ENCODE data around the gene CSH2.

Gene CSH2

DNA sequence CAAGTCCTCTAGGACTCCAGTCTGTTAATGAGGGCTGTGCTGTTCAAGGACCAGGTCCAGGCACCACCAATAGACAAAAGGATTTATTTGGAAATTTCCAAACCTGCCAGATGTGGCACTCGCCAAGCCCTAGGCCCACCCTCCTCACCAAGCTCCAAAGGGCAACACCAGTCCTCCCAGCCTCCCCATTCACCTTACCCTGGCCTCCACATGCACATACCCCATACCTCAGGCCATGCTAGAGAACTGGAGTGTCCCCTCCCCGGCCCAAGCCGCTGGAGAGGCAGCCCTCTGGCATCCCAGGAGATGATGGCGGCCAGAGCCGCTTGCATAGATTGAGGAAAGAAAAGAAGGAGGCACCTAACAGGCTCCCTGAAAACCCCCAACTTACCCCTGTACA is 41.5 kb downstream of the CSH2 start:
- no peaks in the 10 kb centered on the region for H3K9me3 ChIP-seq (replicated peaks in 1 of 2; ENCODE audit: control insufficient read depth in 2 of 2, insufficient read depth in 1 of 2, low read depth in 1 of 2, low read length in 2 of 2)
- H4K91ac ChIP-seq (ENCODE audit: low read depth, low read length, poor library complexity), result no peak overlapping the region
- DNase-seq (ENCODE audit: low spot score), result no peak
- H4K8ac ChIP-seq (ENCODE audit: low read depth, low read length), result no peak overlapping the region
- no peak overlapping the region for H3K23ac ChIP-seq (ENCODE audit: low read depth, low read length, poor library complexity)
- no peak overlapping the region for H2AK5ac ChIP-seq (ENCODE audit: low read depth, low read length)
- no peak overlapping the region for H3K18ac ChIP-seq (ENCODE audit: low read length)
- H3K27me3 ChIP-seq (ENCODE audit: control insufficient read depth in 3 of 3, insufficient read depth in 3 of 3, low read depth in 1 of 3, low read length in 3 of 3), result no peaks in the 10 kb centered on the region
- H2BK12ac ChIP-seq (ENCODE audit: low read length), result no peak overlapping the region
- WGBS, 2 donors (ENCODE audit: extremely low coverage in 2 of 2, insufficient read length in 2 of 2, insufficient replicate concordance in 1 of 2), result no CpG with 5 or more reads among the region's 5 CpGs
- peaks cover 6% of the 10 kb centered on the region in 2 donors for H3K4me1 ChIP-seq (ENCODE audit: control insufficient read depth in 2 of 2, insufficient read depth in 1 of 2, low read depth in 1 of 2, low read length in 2 of 2)
- no peak overlapping the region for H3K14ac ChIP-seq (ENCODE audit: low read length)
- H3K4ac ChIP-seq (ENCODE audit: low read length), result no peak overlapping the region
- no peak overlapping the region for H3K9ac ChIP-seq (ENCODE audit: low read depth, low read length, poor library complexity)
- H2BK15ac ChIP-seq (ENCODE audit: low read length), result no peak overlapping the region
- H3K4me2 ChIP-seq (ENCODE audit: insufficient read depth, low read length, poor library complexity, severe bottlenecking), result no peak overlapping the region
- H3K79me1 ChIP-seq (ENCODE audit: low read depth, low read length), result peaks cover 3% of the 10 kb centered on the region
- no peak overlapping the region for H2BK5ac ChIP-seq (ENCODE audit: low read length)
- H2AFZ ChIP-seq (ENCODE audit: low read length), result no peak overlapping the region
- H3K4me3 ChIP-seq (ENCODE audit: low read length in 2 of 2), result no peak overlapping the region
- H3K27ac ChIP-seq (replicated peaks; ENCODE audit: low read length), result no peak overlapping the region
- peaks cover 58 to 89% of the 10 kb centered on the region in 2 donors for H3K36me3 ChIP-seq (replicated peaks in 1 of 2; ENCODE audit: control insufficient read depth in 2 of 2, insufficient read depth in 2 of 2, low read length in 2 of 2)
- no peak overlapping the region for H2BK120ac ChIP-seq (ENCODE audit: low read depth, low read length)

DNA sequence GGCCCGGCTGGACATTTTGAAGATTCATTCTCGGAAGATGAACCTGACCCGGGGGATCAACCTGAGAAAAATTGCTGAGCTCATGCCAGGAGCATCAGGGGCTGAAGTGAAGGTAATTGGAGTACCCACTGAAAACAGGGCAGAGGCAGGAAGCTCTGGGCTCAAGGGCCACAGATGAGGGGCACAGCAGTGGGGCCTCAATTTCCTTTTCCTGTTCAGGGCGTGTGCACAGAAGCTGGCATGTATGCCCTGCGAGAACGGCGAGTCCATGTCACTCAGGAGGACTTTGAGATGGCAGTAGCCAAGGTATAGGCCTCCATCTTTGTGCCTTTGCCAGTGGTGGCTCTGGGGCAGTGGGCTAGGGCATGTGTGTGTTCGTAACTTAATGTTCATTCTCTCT is 42.0 kb downstream of the CSH2 start:
- no CpG with 5 or more reads among the region's 8 CpGs for WGBS, 2 donors (ENCODE audit: extremely low coverage in 2 of 2, insufficient read length in 2 of 2, insufficient replicate concordance in 1 of 2)
- no peak overlapping the region for H3K9ac ChIP-seq (ENCODE audit: low read depth, low read length, poor library complexity)
- no peaks in the 10 kb centered on the region for H3K27me3 ChIP-seq (ENCODE audit: control insufficient read depth in 3 of 3, insufficient read depth in 3 of 3, low read depth in 1 of 3, low read length in 3 of 3)
- no peak overlapping the region for H2BK120ac ChIP-seq (ENCODE audit: low read depth, low read length)
- no peak overlapping the region for H4K91ac ChIP-seq (ENCODE audit: low read depth, low read length, poor library complexity)
- H3K4me1 ChIP-seq (ENCODE audit: control insufficient read depth in 2 of 2, insufficient read depth in 1 of 2, low read depth in 1 of 2, low read length in 2 of 2), result peaks cover 6 to 8% of the 10 kb centered on the region in 2 donors
- no peak overlapping the region for H3K14ac ChIP-seq (ENCODE audit: low read length)
- H3K9me3 ChIP-seq (replicated peaks in 1 of 2; ENCODE audit: control insufficient read depth in 2 of 2, insufficient read depth in 1 of 2, low read depth in 1 of 2, low read length in 2 of 2), result no peaks in the 10 kb centered on the region
- no peak overlapping the region for H3K18ac ChIP-seq (ENCODE audit: low read length)
- no peak overlapping the region for H2AK5ac ChIP-seq (ENCODE audit: low read depth, low read length)
- H2BK5ac ChIP-seq (ENCODE audit: low read length), result no peak overlapping the region
- no peak overlapping the region for H3K4ac ChIP-seq (ENCODE audit: low read length)
- H3K27ac ChIP-seq (replicated peaks; ENCODE audit: low read length), result no peak overlapping the region
- no peak overlapping the region for H2BK15ac ChIP-seq (ENCODE audit: low read length)
- H4K8ac ChIP-seq (ENCODE audit: low read depth, low read length), result no peak overlapping the region
- peaks cover 3% of the 10 kb centered on the region for H3K79me1 ChIP-seq (ENCODE audit: low read depth, low read length)
- peaks cover 56 to 83% of the 10 kb centered on the region in 2 donors for H3K36me3 ChIP-seq (replicated peaks in 1 of 2; ENCODE audit: control insufficient read depth in 2 of 2, insufficient read depth in 2 of 2, low read length in 2 of 2)
- no peak overlapping the region for H2AFZ ChIP-seq (ENCODE audit: low read length)
- H3K4me2 ChIP-seq (ENCODE audit: insufficient read depth, low read length, poor library complexity, severe bottlenecking), result no peak overlapping the region
- H3K4me3 ChIP-seq (ENCODE audit: low read length in 2 of 2), result no peak overlapping the region
- H3K23ac ChIP-seq (ENCODE audit: low read depth, low read length, poor library complexity), result no peak overlapping the region
- H2BK12ac ChIP-seq (ENCODE audit: low read length), result no peak overlapping the region
- DNase-seq (ENCODE audit: low spot score), result no peak

DNA sequence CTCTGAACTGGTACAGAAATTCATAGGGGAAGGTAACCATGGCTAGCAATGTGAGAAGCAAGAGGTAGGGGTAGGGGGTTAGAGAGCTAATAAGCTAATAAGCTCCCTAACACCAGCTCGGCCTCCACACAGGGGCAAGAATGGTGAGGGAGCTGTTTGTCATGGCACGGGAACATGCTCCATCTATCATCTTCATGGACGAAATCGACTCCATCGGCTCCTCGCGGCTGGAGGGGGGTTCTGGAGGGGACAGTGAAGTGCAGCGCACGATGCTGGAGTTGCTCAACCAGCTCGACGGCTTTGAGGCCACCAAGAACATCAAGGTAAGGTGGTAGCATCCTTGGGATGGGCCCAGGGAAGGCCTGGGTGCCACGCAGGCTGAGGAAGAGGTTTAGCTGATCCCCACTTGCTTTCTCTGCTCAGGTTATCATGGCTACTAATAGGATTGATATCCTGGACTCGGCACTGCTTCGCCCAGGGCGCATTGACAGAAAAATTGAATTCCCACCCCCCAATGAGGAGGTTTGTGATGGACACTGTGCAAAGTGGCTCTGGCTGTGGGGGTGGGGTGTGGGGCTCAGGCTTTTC is 42.5 kb downstream of the CSH2 start:
- Histone ChIP-seq H2BK15ac (ENCODE audit: low read length) (no peak overlapping the region), H4K91ac (ENCODE audit: low read depth, low read length, poor library complexity) (no peak overlapping the region), H2BK120ac (ENCODE audit: low read depth, low read length) (no peak overlapping the region), H3K4me1 (ENCODE audit: control insufficient read depth in 2 of 2, insufficient read depth in 1 of 2, low read depth in 1 of 2, low read length in 2 of 2) (peaks cover 6 to 9% of the 10 kb centered on the region in 2 donors), H2AFZ (ENCODE audit: low read length) (no peak overlapping the region), H2BK5ac (ENCODE audit: low read length) (no peak overlapping the region), H4K8ac (ENCODE audit: low read depth, low read length) (no peak overlapping the region), H3K79me1 (ENCODE audit: low read depth, low read length) (peaks cover 6% of the 10 kb centered on the region), H3K18ac (ENCODE audit: low read length) (no peak overlapping the region), H3K4me2 (ENCODE audit: insufficient read depth, low read length, poor library complexity, severe bottlenecking) (no peak overlapping the region), H3K27me3 (ENCODE audit: control insufficient read depth in 3 of 3, insufficient read depth in 3 of 3, low read depth in 1 of 3, low read length in 3 of 3) (no peaks in the 10 kb centered on the region), H2BK12ac (ENCODE audit: low read length) (no peak overlapping the region), H3K36me3 (replicated peaks in 1 of 2; ENCODE audit: control insufficient read depth in 2 of 2, insufficient read depth in 2 of 2, low read length in 2 of 2) (peaks cover 56 to 80% of the 10 kb centered on the region in 2 donors), H3K4me3 (ENCODE audit: low read length in 2 of 2) (no peak overlapping the region), H3K23ac (ENCODE audit: low read depth, low read length, poor library complexity) (peak overlapping the region; percentile 47), H3K27ac (replicated peaks; ENCODE audit: low read length) (no peak overlapping the region), H3K4ac (ENCODE audit: low read length) (no peak overlapping the region), H3K14ac (ENCODE audit: low read length) (no peak overlapping the region), H2AK5ac (ENCODE audit: low read depth, low read length) (no peak overlapping the region), H3K9me3 (replicated peaks in 1 of 2; ENCODE audit: control insufficient read depth in 2 of 2, insufficient read depth in 1 of 2, low read depth in 1 of 2, low read length in 2 of 2) (no peaks in the 10 kb centered on the region), H3K9ac (ENCODE audit: low read depth, low read length, poor library complexity) (no peak overlapping the region)
- no peak for DNase-seq (ENCODE audit: low spot score)
- no CpG with 5 or more reads among the region's 15 CpGs for WGBS, 2 donors (ENCODE audit: extremely low coverage in 2 of 2, insufficient read length in 2 of 2, insufficient replicate concordance in 1 of 2)

DNA sequence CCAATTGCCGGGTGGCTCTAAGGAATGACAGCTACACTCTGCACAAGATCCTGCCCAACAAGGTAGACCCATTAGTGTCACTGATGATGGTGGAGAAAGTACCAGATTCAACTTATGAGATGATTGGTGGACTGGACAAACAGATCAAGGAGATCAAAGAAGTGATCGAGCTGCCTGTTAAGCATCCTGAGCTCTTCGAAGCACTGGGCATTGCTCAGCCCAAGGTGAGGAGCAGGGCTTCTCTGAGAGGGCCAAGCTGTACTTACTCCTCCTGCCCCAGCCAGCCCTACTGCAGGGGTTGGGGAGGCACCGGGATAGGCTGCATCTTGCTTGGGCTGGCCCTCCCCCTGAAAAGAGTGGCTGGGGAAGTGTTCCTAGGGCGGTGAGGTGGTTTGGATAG is 43.2 kb downstream of the CSH2 start:
- no peak overlapping the region for H3K27ac ChIP-seq (replicated peaks; ENCODE audit: low read length)
- no peak overlapping the region for H3K4me3 ChIP-seq (ENCODE audit: low read length in 2 of 2)
- no peak overlapping the region for H2AK5ac ChIP-seq (ENCODE audit: low read depth, low read length)
- H2BK5ac ChIP-seq (ENCODE audit: low read length), result no peak overlapping the region
- H3K23ac ChIP-seq (ENCODE audit: low read depth, low read length, poor library complexity), result no peak overlapping the region
- H4K8ac ChIP-seq (ENCODE audit: low read depth, low read length), result no peak overlapping the region
- peaks cover 59 to 80% of the 10 kb centered on the region in 2 donors for H3K36me3 ChIP-seq (replicated peaks in 1 of 2; ENCODE audit: control insufficient read depth in 2 of 2, insufficient read depth in 2 of 2, low read length in 2 of 2)
- no peak overlapping the region for H3K14ac ChIP-seq (ENCODE audit: low read length)
- no peaks in the 10 kb centered on the region for H3K9me3 ChIP-seq (replicated peaks in 1 of 2; ENCODE audit: control insufficient read depth in 2 of 2, insufficient read depth in 1 of 2, low read depth in 1 of 2, low read length in 2 of 2)
- no peak overlapping the region for H3K4me2 ChIP-seq (ENCODE audit: insufficient read depth, low read length, poor library complexity, severe bottlenecking)
- H2BK12ac ChIP-seq (ENCODE audit: low read length), result no peak overlapping the region
- no peak overlapping the region for H2AFZ ChIP-seq (ENCODE audit: low read length)
- no peak overlapping the region for H3K4ac ChIP-seq (ENCODE audit: low read length)
- H2BK15ac ChIP-seq (ENCODE audit: low read length), result no peak overlapping the region
- no peak for DNase-seq (ENCODE audit: low spot score)
- no peak overlapping the region for H4K91ac ChIP-seq (ENCODE audit: low read depth, low read length, poor library complexity)
- peaks cover 8 to 12% of the 10 kb centered on the region in 2 donors for H3K4me1 ChIP-seq (ENCODE audit: control insufficient read depth in 2 of 2, insufficient read depth in 1 of 2, low read depth in 1 of 2, low read length in 2 of 2)
- H2BK120ac ChIP-seq (ENCODE audit: low read depth, low read length), result no peak overlapping the region
- H3K79me1 ChIP-seq (ENCODE audit: low read depth, low read length), result peaks cover 6% of the 10 kb centered on the region
- H3K18ac ChIP-seq (ENCODE audit: low read length), result no peak overlapping the region
- no peak overlapping the region for H3K9ac ChIP-seq (ENCODE audit: low read depth, low read length, poor library complexity)
- no peaks in the 10 kb centered on the region for H3K27me3 ChIP-seq (ENCODE audit: control insufficient read depth in 3 of 3, insufficient read depth in 3 of 3, low read depth in 1 of 3, low read length in 3 of 3)
- WGBS, 2 donors (ENCODE audit: extremely low coverage in 2 of 2, insufficient read length in 2 of 2, insufficient replicate concordance in 1 of 2), result no CpG with 5 or more reads among the region's 5 CpGs

All from neuronal stem cell (in vitro differentiated cells).